Heart right ventricle (tissue), 16 donors: ENCODE data around the gene TMEM205. TPM values are rescaled to one million over a fixed set of nuclear protein-coding genes. Genes with fewer than 3 reads are reported as not detected.
A peak's percentile ranks its signal among the peaks of the same experiment; 100 is the strongest.

Experiments used
- ATAC-seq, 8 donors: fragments of 200-7000 bp; cut with Tn5 transposase; one replicate each; pipeline ENCODE4 v1.9.1; 2020; ENCODE audit warnings: mild to moderate bottlenecking in 8 of 8, moderate library complexity in 8 of 8, moderate number of reproducible peaks in 1 of 8
- DNase-seq, 2 donors: peaks; one replicate each; pipeline ENCODE4 v3.0.0-alpha.2; 2020
- H3K27ac ChIP-seq, 10 donors: fragments of 200-600 bp; sonication (generic) in 2 of 10; one replicate each; pipeline versions ENCODE4 v1.5.0 to v1.8.0; 2020 to 2022; ENCODE audit warnings: mild to moderate bottlenecking in 3 of 10
- H3K27me3 ChIP-seq, 7 donors: fragments of 200-600 bp; one replicate each; pipeline ENCODE4 v1.8.0; 2021 to 2022; ENCODE audit warnings: mild to moderate bottlenecking in 2 of 7
- H3K36me3 ChIP-seq, 9 donors: fragments of 200-600 bp; sonication (generic) in 1 of 9; one replicate each; pipeline versions ENCODE4 v1.5.0 to v1.8.0; 2020 to 2022; ENCODE audit warnings: mild to moderate bottlenecking in 2 of 9
- H3K4me1 ChIP-seq, 9 donors: fragments of 200-600 bp; sonication (generic) in 1 of 9; one replicate each; pipeline versions ENCODE4 v1.5.0 to v1.8.0; 2020 to 2022; ENCODE audit warnings: mild to moderate bottlenecking in 4 of 9
- H3K4me3 ChIP-seq, 10 donors: fragments of 200-600 bp; sonication (generic) in 2 of 10; one replicate each; pipeline versions ENCODE4 v1.5.0 to v1.8.0; 2020 to 2022; ENCODE audit warnings: mild to moderate bottlenecking in 7 of 10, moderate library complexity in 2 of 10
- H3K9me3 ChIP-seq, 11 donors: fragments of 200-600 bp in 10 of 11; sonication (generic) in 2 of 11; one replicate each; pipeline versions ENCODE4 v1.5.0 to v1.8.0; 2013 to 2022; ENCODE audit warnings: mild to moderate bottlenecking in 2 of 11, control low read depth in 1 of 11, moderate library complexity in 1 of 11
- CTCF ChIP-seq, 9 donors: fragments of 200-600 bp; sonication (generic) in 2 of 9; IDR thresholded peaks; one replicate each; pipeline versions ENCODE4 v1.5.0 to v1.8.0; 2021 to 2022; ENCODE audit warnings: antibody characterized with exemption in 9 of 9, mild to moderate bottlenecking in 5 of 9, moderate library complexity in 1 of 9
- WGBS, 2 donors: extraction: QIAGEN DNeasy Blood & Tissue Kit; methylation state at CpG; one replicate each; pipeline ENCODE4 v1.1.7; 2013; ENCODE audit warnings: inconsistent platforms in 1 of 2; 5-methylcytosine and 5-hydroxymethylcytosine counted together
- intact Hi-C, 10 donors: fragments of 100-400 bp; cut with DNase I; formaldehyde crosslinking; loops; one replicate each; pipeline versions ENCODE4 v1.11.1 to v1.14.2; 2022
- polyA plus RNA-seq, 2 donors: library from polyadenylated mRNA; stranded (reverse); fragments of 200-250 nt; gene quantifications; one replicate each; pipeline ENCODE4 v1.2.3, GENCODE V29; 2013
- total RNA-seq, 10 donors: library from RNA; stranded (reverse); fragmentation: NEBNext Ultra II Directional in 3 of 10; extraction: Animal tissue kit (Norgen Biotek cat#: 25700) in 3 of 10; gene quantifications; one replicate each; pipeline versions ENCODE4 v1.2.1 to v1.2.4, GENCODE V29; 2021 to 2023
- donor health status: Arrhythmogenic right ventricular cardiomyopathy.
- donor health status: ischemic (EF 13 %, LVEDD 7.1; RV severe dilation, severe dysfunction).
- donor health status: healthy with polysubstance abuse.
- donor health status: DM: no; HTN: yes; CAD: no.
- donor health status: DM: no; HTN: no; CAD: no.
- donor health status: ischemic (EF 25% LVEDD 6.9; RV normal size, moderate dysfunction).
- donor health status: ischemic (EF 25% LVEDD 5.7; RV mildly dilated, moderate dysfunction).
- donor health status: healthy.
- donor health status: DM: yes; HTN: yes; CAD: no.
- donor health status: Ischemic cardiomyopathy.
- donor health status: ischemic (EF 35%, LVEDD 5.7; RV mildly dilated, moderate dysfunction).
- donor health status: nonischemic (EF 11% LVEDD 7.7; RV severe dilation, severe dysfunction).
- donor health status: DM: yes; HTN: yes; CAD: no.
- donor health status: PGD.
- donor health status: ischemic (EF 29% LVEDD 5.4; RV normal size, mild dysfunction).
- donor health status: nonischemic (EF 23%, LVEDD 6.1; RV moderate dilation, normal function).

Gene TMEM205
- total and polyA plus RNA-seq, 12 donors: 65.1 to 184 (median 88.8) TPM

GRCh38 chr19:11375143-11375948, 29.3 kb upstream of the TMEM205 start:
- DNase-seq (peak; percentile 50 to 53), ATAC-seq (peak in 6 of 8 donors; percentile 2 to 21 (median 14))
- Histone ChIP-seq H3K27me3 (no peaks in the 10 kb centered on the region), H3K27ac (peak overlapping the region; percentile 26 to 97 (median 95)), H3K9me3 (no peaks in the 10 kb centered on the region), H3K36me3 (peaks cover 0 to 17% (median 0%) of the 10 kb centered on the region in 9 donors), H3K4me1 (peaks cover 3 to 50% (median 33%) of the 10 kb centered on the region in 9 donors), H3K4me3 (peak overlapping the region; percentile 7 to 80 (median 67))
- 10 to 14% methylated on average over 27 of the region's 27 CpGs for WGBS, 2 donors
- no peak for TF ChIP-seq CTCF (IDR thresholded peaks at IDR 0.05)
- intact Hi-C loops: loop anchor here in 3 of 10 donors (5.0 to 10.0 kb wide), 4 partner anchors 72 to 219 kb away; partner anchors contain the start of genes TSPAN16 (in 1 of the 3) and ZNF627 (in 1 of the 3)

- H3K36me3 ChIP-seq: peaks cover 0 to 17% (median 0%) of the 10 kb centered on the region in 9 donors
- H3K4me1 ChIP-seq: peaks cover 3 to 44% (median 30%) of the 10 kb centered on the region in 9 donors
- no peaks in the 10 kb centered on the region for H3K9me3 ChIP-seq
- no peak for TF ChIP-seq CTCF (IDR thresholded peaks at IDR 0.05)
- ATAC-seq: peak; percentile 96 to 97 (median 97)
- peak; percentile 98 to 99 for DNase-seq
- intact Hi-C loops: loop anchor here in 4 of 10 donors (1.0 to 10.0 kb wide), 7 partner anchors 28 to 220 kb away; partner anchors contain the start of genes CCDC159 (in 1 of the 4), ODAD3 (in 1 of the 4), PRKCSH (in 1 of the 4) and RAB3D (in 1 of the 4)
- no peaks in the 10 kb centered on the region for H3K27me3 ChIP-seq
- WGBS, 2 donors: 0 to 1% methylated on average over 44 of the region's 44 CpGs
- peak within 1 kb of the TSS; percentile 87 to 97 (median 95) for H3K27ac ChIP-seq
- H3K4me3 ChIP-seq: peak within 1 kb of the TSS; percentile 7 to 80 (median 67)
Measured at GRCh38 chr19:11374433-11375142, 28.5 kb upstream of the TMEM205 start, which contains the start of gene SWSAP1. TSS of gene SWSAP1 (plus strand) at chr19:11374666. CDS start at chr19:11374681, 15 bp downstream.

- H3K4me3 ChIP-seq: peak overlapping the region in 9 of 10 donors; percentile 41 to 80 (median 70)
Measured at GRCh38 chr19:11373885-11374432, 27.9 kb upstream of the TMEM205 start.

More at GRCh38 chr19:11373885-11374432, 27.9 kb upstream of the TMEM205 start:
- H3K9me3 ChIP-seq: no peaks in the 10 kb centered on the region
- H3K36me3 ChIP-seq: peaks cover 0 to 23% (median 0%) of the 10 kb centered on the region in 9 donors
- intact Hi-C loops: loop anchor here in 3 of 10 donors (1.0 to 10.0 kb wide), 5 partner anchors 28 to 221 kb away; partner anchors contain the start of genes CCDC159 (in 1 of the 3), ODAD3 (in 1 of the 3), PRKCSH (in 1 of the 3) and RAB3D (in 1 of the 3)
- no peak for TF ChIP-seq CTCF (IDR thresholded peaks at IDR 0.05)
- H3K27ac ChIP-seq: peak overlapping the region in 9 of 10 donors; percentile 87 to 97 (median 95)
- H3K27me3 ChIP-seq: no peaks in the 10 kb centered on the region
- peaks cover 3 to 44% (median 30%) of the 10 kb centered on the region in 9 donors for H3K4me1 ChIP-seq
- 35 to 40% methylated on average over 11 of the region's 11 CpGs for WGBS, 2 donors
- no peak for DNase-seq
- ATAC-seq: no peak
